HG03439 (cell line): ENCODE data around the gene SAMD3.
"Not testable (repeated sequence)": the region's sequence is repeated elsewhere in the genome, so short reads cannot be mapped to it uniquely, and the experiment has no call there.

Experiments
- ATAC-seq: cut with Tn5 transposase; IDR thresholded peaks from one replicate; pipeline ENCODE4 v1.9.1; 2021; ENCODE audit warnings: mild to moderate bottlenecking, moderate library complexity; ENCODE audit not compliant: unreplicated experiment

SAMD3 gene, protein sequence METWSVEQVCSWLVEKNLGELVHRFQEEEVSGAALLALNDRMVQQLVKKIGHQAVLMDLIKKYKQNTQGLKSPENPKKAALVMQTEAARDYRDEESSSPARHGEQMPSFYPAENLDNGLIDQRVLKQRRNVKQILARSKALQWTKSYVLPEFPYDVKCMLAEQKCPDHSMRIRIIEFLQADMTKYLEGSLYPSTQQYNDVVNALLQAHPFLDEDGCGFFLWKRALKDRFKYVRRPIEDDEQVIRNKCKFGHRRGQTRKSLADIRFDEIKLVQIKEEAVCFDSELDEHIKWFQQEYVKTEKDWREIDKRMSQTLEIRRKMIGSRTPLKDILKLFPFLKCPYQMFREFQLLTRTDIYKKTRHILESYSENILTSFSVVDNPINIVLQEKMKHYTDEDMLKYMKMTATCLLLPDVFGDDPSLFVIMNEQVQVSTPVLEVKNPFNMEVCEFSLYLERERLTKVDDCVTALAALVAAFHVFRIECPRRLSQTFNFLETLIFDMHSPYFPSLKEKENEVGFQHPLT

DNA sequence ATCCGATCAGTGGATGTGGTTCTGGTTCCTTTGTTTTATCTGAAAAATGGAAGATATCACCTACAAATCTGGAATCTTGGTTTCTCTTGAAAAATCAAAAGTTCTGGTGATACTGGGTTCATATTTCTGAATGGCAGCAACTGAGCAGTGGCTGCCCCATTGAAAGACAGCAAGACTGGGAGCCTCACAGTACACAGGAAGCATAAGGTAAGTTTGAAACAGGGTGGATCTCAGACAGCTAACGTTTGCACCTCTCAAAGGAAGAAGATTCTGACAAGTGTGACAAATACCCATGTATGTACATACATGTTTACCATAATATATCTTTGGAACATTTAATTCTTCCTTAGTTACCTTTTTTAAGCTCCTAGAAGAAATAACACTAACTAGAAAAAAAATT lies at the start of gene SAMD3:
TSS of gene SAMD3 (minus strand) at position 177 of the 400 bp plus-strand sequence. CDS start 7,678 bp downstream, outside the sequence.
- ATAC-seq = no peak

DNA sequence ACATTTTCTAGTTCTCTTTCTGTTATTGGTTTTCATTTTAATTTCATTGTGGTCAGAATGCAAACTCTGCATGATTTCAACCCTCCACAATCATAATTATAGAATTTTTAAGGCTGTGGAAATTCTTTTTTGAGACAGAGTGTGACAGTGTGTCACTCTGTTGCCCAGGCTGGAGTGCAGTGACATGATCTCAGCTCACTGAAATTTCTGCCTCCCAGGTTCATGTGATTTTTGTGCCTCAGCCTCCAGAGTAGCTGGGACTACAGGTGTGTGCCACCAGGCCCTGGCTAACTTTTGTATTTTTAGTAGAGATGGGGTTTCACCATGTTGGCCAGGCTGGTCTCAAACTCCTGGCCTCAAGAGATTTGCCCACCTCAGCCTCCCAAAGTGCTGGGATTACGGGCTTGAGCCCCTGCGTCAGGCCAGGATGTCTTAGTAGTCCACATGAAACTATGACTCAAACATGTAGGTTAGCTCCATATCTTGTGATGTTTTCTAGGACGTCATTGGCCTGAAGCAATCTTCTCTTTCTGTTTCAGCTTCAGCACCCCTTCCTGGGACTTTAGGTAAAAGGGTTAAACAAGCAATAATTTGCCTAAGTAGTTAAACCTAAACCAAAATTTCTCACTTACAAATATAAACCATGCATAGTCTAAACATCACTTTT lies 47.4 kb upstream of the SAMD3 start:
- peak; percentile 97 for ATAC-seq

DNA sequence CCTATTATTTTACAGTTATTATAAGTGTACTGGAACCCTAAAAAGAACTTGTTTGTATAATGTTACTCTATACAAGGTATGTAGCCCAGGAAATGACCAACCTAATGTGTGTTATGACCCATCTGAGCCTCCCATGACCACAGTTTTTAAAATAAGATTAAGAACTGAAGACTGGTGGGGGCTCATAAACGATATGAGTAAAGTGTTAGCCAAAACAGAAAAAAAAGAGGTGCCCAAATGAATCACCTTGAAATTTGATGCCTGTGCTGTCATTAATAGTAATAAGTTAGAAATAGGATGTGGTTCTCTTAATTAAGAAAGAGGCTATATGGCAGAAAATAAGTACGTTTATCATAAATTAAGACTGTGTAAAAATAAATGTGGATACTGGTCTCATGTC lies 42.8 kb upstream of the SAMD3 start:
- not testable (repeated sequence) for ATAC-seq

DNA sequence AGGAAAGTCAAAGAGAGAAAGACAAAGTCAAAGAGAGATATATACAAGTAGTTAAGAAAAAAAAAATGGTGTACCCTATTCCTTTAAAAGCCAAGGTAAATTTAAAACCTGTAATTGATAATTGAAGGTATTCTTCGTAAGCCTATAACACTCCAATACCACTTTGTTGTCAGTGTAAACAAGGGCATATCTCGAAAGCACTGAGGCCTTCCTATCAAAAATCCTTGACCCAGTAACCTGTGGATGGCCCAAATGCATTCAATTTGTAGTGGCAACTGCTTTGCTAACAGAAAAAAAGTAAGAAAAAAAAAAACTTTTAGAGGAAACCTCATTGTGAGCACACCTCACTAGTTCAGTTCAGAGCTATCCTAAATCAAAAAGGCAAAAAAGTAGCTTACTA lies 39.3 kb upstream of the SAMD3 start:
- ATAC-seq = no peak

DNA sequence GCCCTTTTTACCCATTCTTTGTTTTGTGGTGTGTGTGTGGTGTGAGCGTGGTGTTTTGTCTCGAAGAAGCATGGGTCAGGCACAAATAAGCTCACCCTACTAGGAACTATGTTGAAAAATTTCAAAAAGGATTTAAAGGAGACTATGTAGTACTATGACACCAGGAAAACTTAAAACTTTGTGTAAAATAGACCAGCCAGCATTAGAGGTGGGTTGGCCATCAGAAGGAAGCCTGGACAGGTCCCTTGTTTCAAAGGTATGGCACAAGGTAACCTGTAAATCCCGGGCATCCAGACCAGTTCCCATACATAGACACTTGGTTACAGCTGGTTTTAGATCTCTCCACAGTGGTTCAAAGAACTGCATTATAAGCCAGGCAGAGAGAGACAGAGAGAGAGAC lies 38.8 kb upstream of the SAMD3 start:
- not testable (repeated sequence) for ATAC-seq

- peak; percentile 42 for ATAC-seq
Measured at GRCh38 chr6:130260614-130261241, 38.0 kb upstream of the SAMD3 start.

GRCh38 chr6:130260050-130260462 lies 37.3 kb upstream of the SAMD3 start:
- peak; percentile 65 for ATAC-seq

DNA sequence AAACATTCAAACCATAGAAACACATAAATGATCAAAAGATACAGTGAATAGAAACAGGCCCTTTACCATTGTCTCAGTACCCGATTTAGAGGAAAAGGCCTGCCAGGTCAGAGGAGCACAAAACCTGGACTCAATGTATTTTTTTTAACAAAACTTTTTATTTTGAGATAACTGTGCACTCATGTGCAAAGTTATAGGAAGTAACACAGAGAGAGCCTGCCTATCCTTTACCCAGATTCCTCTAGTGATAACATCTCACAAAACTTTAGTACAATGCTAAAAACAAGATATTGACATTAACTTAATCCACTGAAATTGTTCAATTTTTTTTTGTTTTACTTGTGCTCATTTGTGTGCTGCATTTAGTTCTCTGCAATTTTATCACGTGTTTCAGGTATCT lies 36.8 kb upstream of the SAMD3 start:
- peak; percentile 27 for ATAC-seq

DNA sequence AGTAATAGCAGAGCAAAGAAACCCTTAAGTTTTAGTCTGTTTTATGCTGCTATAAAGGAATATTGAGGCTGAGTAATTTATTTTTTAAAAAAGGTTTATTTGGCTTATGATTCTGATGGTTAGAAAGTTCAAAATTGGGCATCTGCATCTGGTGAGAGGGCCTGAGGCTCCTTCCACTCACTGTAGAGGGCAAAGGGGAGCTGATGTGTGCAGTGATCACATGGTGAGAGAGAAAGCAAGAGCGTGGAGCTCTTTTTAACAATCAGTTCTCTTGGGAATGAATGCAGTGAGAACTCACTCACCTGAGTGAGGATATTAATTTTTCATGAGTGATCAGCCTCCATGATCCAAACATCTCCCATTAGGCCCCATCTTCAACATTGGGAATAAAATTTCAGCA lies 36.4 kb upstream of the SAMD3 start:
- peak; percentile 39 for ATAC-seq

DNA sequence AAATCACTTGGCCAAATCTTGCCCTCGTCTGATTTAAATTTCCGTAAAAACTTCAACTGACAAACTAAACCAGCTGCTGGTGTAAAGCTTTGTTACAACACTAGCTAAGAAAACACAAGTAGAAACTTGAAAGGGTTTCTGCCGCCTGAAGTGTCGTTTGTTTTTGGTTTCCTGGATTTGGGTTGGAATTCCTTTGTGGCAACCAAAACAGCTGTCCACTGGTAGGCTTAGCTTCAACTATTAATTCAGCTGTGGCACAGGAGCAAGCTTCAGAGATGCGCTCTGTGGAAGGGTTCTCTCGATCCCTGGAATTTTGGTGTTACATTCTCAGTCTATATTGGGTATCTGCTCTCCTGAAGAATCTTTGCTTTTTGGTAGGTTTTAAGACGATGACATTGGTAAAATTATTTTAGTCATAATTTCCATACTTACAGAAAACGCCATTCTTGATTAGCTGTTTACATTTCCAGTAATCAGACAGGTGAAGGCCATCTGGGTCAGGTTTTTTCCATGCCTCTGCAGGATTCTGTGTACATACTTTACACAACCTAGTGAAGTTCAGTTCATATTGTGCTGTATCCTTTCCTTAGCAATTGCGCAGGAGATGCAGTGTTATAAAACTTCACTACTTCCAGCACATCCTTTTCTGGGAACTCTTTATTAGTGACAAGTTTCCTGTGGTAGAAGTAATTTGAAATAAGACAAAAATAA lies 29.9 kb upstream of the SAMD3 start:
- no peak for ATAC-seq

DNA sequence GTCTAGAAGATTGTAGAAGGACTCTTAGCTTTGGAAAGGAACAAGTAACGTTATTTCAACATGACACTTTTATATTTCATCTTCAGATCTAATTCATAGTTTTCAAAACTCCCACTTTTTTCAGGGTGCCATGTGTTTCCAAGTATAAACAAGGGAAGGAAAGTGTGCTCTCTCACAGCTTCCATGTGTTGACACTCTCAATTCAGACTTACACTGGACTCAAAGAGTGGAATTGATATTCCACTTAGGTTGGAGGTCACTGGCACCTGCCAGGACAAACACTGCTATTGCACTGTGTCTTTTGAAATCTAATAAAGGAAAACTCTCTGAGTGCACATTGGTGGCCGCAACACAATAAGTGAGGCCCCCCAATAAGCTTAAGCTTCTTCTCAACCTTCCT lies 22.5 kb upstream of the SAMD3 start:
- no peak for ATAC-seq

DNA sequence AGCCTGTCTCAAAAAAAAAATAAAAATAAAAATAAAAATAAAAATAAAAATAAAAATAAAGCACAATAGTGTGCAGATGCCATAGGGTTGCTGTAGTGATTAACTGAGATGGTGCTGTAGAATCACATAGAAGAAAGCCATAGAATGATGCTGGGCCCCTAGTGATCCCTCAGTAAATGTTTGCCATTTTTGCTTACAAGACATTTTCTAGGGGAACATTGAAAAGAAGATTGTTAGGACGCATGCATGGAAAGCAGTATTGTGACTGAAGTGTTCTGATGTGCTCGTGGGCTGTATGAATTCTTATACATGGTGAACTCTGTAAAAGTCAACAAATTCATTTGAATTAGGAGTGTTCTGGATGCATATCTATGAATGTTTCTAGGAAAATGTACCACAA lies 22.0 kb upstream of the SAMD3 start:
- ATAC-seq = no peak

GRCh38 chr6:130240232-130240631 lies 17.5 kb upstream of the SAMD3 start:
- ATAC-seq = no peak

GRCh38 chr6:130239755-130240154 lies 17.0 kb upstream of the SAMD3 start:
- no peak for ATAC-seq

DNA sequence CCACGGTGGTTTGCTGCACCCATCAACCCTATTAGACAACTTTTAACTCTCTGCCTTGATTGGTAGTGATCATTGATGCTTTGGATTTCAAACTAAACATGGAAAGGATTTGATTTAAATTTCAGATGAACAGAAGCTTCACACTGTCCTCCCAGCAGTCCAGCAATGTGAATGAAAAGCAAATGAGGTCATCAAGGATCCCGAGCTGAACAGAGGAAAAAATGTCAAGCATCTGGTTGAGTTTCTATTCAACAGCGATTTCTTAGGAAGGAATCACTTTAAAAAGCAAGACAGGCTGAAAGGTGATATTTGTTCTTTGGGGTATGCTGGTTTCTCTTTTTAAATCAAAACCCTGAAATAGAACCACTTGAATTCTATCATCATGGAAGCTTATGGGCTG lies 10.6 kb upstream of the SAMD3 start:
- ATAC-seq = no peak

GRCh38 chr6:130230531-130230930 lies 7.8 kb upstream of the SAMD3 start:
- ATAC-seq = not testable (repeated sequence)

- no peak for ATAC-seq
Measured at GRCh38 chr6:130229645-130230044, 6.9 kb upstream of the SAMD3 start.

DNA sequence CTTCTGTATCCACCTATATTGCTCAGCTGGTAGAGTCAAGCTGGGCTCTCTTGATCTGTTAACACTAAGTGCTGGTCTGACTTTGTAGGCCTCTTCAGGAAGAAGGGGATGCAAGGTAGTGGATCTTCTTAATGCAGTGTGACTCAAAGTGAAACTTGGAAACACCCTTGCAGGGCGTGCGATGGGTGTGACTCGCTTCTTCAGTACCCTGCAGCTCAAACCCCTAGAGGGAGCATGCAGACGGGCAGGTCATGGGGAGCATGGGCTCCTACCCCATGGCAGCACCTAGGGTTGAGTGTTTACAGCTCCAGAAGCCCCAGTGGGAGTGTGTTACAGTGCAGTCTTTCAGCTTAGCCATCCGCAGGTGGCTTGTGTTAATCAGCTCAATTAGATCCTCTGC lies 757 bp upstream of the SAMD3 start:
- peak; percentile 99 for ATAC-seq

GRCh38 chr6:130218134-130218533 lies 4.6 kb downstream of the SAMD3 start:
- no peak for ATAC-seq

- no peak for ATAC-seq
Measured at GRCh38 chr6:130216620-130217019, 6.1 kb downstream of the SAMD3 start.

DNA sequence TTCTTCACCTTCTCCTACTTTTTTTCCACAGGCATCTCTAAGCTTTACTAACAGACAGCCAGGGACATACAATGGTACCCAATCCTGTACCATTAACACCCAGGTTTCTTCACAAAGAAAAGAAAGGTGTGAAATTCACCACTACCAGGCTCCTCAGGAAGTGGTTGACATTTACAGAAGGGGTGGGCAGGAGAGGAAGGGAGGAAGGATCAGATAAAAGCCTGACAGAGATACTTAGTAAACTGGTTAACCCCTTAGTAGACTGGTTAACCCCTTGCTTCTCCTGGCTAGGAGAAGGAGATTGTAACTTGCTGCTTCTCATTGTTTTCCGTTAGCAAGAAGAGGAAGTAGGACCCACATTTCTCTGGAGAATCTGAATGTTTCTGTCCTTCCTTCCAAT lies 7.2 kb downstream of the SAMD3 start:
- no peak for ATAC-seq
